Body of pancreas (tissue), 4 donors: Measurements from ENCODE around the gene DLGAP1.

Experiments used
- POLR2A ChIP-seq, 3 donors: fragments of 450-650 bp; IDR thresholded peaks; one replicate each; pipeline ENCODE4 v1.6.1; 2016; ENCODE audit warnings: antibody characterized with exemption in 3 of 3, mild to moderate bottlenecking in 2 of 3
- TF ChIP-seq, protein P1 (sequence below), 7 experiments: fragments of 450-650 bp in 4 of 7; fragments of 200-600 bp in 3 of 7; sonication (generic) in 3 of 7; IDR thresholded peaks; one replicate each; pipeline ENCODE4 v1.5.1; 2016 to 2019; ENCODE audit warnings: antibody characterized with exemption in 7 of 7

DNA sequence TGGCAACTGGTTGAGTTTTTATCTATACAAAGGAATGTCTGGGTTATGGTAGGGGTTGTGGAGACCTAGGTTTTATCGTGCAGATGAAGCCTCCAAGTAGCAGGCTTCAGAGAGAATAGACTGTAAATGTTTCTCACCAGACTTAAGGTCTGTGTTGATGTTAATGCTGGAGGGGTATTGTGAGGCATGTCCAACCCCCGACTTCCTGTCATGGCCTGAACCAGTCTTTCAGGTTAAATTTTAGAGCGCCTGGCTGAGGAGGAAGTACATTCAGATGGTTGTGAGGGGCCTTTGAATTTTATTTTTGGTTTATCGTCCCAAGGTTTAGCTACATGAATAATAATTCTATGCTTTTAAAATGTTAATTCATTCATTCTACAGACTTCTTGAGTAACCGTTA is 435.1 kb downstream of the DLGAP1 start:
- TF ChIP-seq, protein P1, sequence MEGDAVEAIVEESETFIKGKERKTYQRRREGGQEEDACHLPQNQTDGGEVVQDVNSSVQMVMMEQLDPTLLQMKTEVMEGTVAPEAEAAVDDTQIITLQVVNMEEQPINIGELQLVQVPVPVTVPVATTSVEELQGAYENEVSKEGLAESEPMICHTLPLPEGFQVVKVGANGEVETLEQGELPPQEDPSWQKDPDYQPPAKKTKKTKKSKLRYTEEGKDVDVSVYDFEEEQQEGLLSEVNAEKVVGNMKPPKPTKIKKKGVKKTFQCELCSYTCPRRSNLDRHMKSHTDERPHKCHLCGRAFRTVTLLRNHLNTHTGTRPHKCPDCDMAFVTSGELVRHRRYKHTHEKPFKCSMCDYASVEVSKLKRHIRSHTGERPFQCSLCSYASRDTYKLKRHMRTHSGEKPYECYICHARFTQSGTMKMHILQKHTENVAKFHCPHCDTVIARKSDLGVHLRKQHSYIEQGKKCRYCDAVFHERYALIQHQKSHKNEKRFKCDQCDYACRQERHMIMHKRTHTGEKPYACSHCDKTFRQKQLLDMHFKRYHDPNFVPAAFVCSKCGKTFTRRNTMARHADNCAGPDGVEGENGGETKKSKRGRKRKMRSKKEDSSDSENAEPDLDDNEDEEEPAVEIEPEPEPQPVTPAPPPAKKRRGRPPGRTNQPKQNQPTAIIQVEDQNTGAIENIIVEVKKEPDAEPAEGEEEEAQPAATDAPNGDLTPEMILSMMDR (IDR thresholded peaks at IDR 0.05), result no peak
- TF ChIP-seq POLR2A (IDR thresholded peaks at IDR 0.05), result no peak
